Memory B cell (primary cell): ENCODE measurements around the gene MCCC1.
"Not testable (repeated sequence)": the region's sequence is repeated elsewhere in the genome, so short reads cannot be mapped to it uniquely, and the experiment has no call there.

Experiments used
- ATAC-seq: fragments of 150-1000 bp; cut with Tn5 transposase; 2 replicates; pipeline ENCODE4 v1.10.0; 2021; ENCODE audit warnings: low read depth, mild to moderate bottlenecking, moderate library complexity
- DNase-seq, 2 donors: peaks; one replicate each; pipeline ENCODE4 v3.0.0; 2022; ENCODE audit warnings: low spot score in 2 of 2
- H3K27ac Mint-ChIP-seq: one replicate; pipeline ENCODE4 v1.8.0; 2022; ENCODE audit warnings: mild to moderate bottlenecking, moderate library complexity, mixed read lengths
- H3K27me3 Mint-ChIP-seq: one replicate; pipeline ENCODE4 v1.8.0; 2022; ENCODE audit warnings: mixed read lengths
- H3K36me3 Mint-ChIP-seq: one replicate; pipeline ENCODE4 v1.8.0; 2022; ENCODE audit warnings: mild to moderate bottlenecking, mixed read lengths
- H3K4me1 Mint-ChIP-seq: one replicate; pipeline ENCODE4 v1.8.0; 2022; ENCODE audit warnings: mixed read lengths
- H3K4me3 Mint-ChIP-seq: one replicate; pipeline ENCODE4 v1.8.0; 2022; ENCODE audit warnings: mild to moderate bottlenecking, moderate library complexity, mixed read lengths
- H3K9me3 Mint-ChIP-seq: one replicate; pipeline ENCODE4 v1.8.0; 2022; ENCODE audit warnings: mixed read lengths

MCCC1 gene

DNA sequence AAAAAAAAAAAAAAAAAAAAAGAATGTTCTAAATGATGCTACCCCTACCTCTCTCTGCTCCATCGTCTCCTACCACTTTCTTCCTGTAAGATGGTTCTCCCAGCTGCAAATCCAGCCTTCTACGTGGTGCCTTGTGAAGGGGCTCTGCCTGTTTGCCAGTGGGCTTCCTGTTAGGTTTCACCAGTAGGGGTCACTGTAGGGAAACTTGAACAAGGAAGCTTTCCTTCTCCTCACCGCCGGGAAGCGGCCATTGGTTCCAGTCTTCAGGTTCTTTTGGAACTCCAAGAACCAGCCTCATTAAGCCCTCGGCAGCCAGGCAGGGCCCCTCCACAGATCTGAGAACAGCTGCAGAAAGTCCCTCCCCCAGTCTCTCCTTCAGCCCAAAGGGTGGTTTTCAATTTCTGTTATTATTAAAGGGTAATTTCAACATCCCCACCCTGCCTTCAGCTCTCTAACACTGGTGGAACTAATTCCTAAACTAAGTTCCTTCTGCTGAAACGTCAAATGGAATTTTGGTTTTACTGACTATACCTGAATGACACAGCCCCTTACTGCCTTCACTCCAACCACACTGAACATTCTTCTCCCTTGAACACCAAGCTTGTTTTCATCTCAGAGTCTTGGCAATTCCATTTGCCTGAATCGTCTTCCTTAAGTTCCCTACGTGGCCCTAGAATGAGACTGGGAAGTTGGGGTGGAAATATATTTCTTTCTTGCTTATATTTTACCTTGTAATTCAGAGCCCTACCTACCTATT, 13.5 kb downstream of the MCCC1 start:
- Mint-ChIP-seq H3K4me1 (peaks cover 3% of the 10 kb centered on the region), H3K27me3 (no peaks in the 10 kb centered on the region), H3K27ac (no peak overlapping the region), H3K4me3 (no peak overlapping the region), H3K9me3 (no peaks in the 10 kb centered on the region), H3K36me3 (peaks cover 45% of the 10 kb centered on the region)
- DNase-seq (no peak), ATAC-seq (no peak)

DNA sequence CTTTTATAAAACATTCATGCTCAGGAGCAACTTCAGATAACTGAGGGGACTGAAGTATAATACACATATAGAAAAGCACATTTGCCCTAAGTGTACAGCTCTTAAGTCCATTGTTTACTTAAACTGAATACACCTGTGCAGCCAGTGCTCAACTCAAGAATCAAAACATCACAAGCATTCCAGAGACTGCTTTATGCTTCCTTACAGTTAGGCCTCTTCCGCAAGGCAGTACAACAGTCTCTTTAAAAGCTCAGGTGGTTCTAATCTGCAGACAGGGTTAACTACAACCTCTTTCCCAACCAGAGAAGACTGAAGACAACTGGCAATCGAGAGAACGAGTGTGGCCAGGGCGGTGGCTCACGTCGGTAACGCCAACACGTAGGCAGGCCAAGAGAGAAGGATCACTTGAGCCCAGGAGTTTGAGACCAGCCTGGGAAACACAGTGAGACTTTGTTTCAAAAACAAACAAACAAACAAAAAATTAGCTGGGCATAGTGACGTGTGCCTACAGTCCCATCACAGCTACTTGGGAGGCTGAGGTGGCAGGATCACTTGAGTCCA, 16.9 kb downstream of the MCCC1 start:
- peaks cover 51% of the 10 kb centered on the region for H3K36me3 Mint-ChIP-seq
- H3K27ac Mint-ChIP-seq: no peak overlapping the region
- no peaks in the 10 kb centered on the region for H3K27me3 Mint-ChIP-seq
- no peak overlapping the region for H3K4me3 Mint-ChIP-seq
- DNase-seq: no peak
- peaks cover 3% of the 10 kb centered on the region for H3K4me1 Mint-ChIP-seq
- H3K9me3 Mint-ChIP-seq: no peaks in the 10 kb centered on the region
- ATAC-seq: no peak

- H3K9me3 Mint-ChIP-seq: no peaks in the 10 kb centered on the region
- no peaks in the 10 kb centered on the region for H3K27me3 Mint-ChIP-seq
- H3K36me3 Mint-ChIP-seq: peaks cover 49% of the 10 kb centered on the region
- DNase-seq (no peak), ATAC-seq (no peak)
- no peak overlapping the region for H3K4me3 Mint-ChIP-seq
- peaks cover 3% of the 10 kb centered on the region for H3K4me1 Mint-ChIP-seq
- no peak overlapping the region for H3K27ac Mint-ChIP-seq
Observed at GRCh38 chr3:183081459-183082183, 17.7 kb downstream of the MCCC1 start.

DNA sequence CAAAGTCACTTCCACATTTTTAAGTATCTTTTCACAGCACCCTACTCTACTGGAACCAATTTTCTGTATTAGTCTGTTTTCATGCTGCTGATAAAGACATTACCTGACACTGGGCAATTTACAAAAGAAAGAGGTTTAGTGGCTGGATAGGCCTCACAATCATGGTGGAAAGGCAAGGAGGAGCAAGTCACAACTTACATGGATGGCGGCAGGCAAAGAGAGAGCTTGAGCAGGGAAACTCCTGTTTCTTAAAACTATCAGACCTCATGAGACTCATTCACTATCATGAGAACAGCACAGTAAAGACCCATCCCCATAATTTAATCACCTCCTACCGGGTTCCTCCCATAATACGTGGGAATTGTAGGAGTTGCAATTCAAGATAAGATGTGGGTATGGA, 18.7 kb downstream of the MCCC1 start:
- H3K36me3 Mint-ChIP-seq: peaks cover 44% of the 10 kb centered on the region

GRCh38 chr3:183074881-183075280, 24.4 kb downstream of the MCCC1 start:
- no peak overlapping the region for H3K27ac Mint-ChIP-seq
- H3K9me3 Mint-ChIP-seq: no peaks in the 10 kb centered on the region
- DNase-seq: no peak
- no peaks in the 10 kb centered on the region for H3K27me3 Mint-ChIP-seq
- peaks cover 33% of the 10 kb centered on the region for H3K36me3 Mint-ChIP-seq
- H3K4me3 Mint-ChIP-seq: no peak overlapping the region
- H3K4me1 Mint-ChIP-seq: no peaks in the 10 kb centered on the region
- no peak for ATAC-seq

More for the DNA sequence above, 18.7 kb downstream of the MCCC1 start:
- Mint-ChIP-seq H3K27me3 (no peaks in the 10 kb centered on the region), H3K4me1 (no peaks in the 10 kb centered on the region), H3K4me3 (no peak overlapping the region), H3K9me3 (no peaks in the 10 kb centered on the region), H3K27ac (no peak overlapping the region)
- DNase-seq (no peak), ATAC-seq (no peak)

GRCh38 chr3:183074261-183074660, 25.0 kb downstream of the MCCC1 start:
- Mint-ChIP-seq H3K9me3 (no peaks in the 10 kb centered on the region), H3K4me1 (no peaks in the 10 kb centered on the region), H3K36me3 (peaks cover 30% of the 10 kb centered on the region), H3K27ac (peak overlapping the region; percentile 58), H3K27me3 (no peaks in the 10 kb centered on the region), H3K4me3 (no peak overlapping the region)
- ATAC-seq: no peak
- DNase-seq: no peak

DNA sequence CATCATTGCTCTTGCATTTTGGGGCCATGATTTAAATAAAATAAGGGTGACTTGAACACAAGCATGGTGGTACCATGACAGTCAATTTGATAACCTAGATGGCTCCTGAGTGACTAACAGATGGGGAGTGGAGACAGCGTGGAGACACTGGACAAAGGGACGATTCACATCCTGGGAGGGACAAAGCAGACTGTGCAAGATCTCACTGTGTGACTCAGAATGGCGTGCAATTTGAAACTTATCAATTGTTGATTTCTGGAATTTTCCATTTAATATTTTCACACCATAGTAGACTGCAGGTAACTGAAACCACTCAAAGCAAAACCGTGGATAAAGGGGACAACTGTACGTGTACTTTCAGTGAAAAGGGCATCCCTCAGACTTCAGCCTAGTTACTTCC, 25.5 kb downstream of the MCCC1 start:
- no peak for DNase-seq

GRCh38 chr3:183070892-183071291, 28.4 kb downstream of the MCCC1 start:
- Mint-ChIP-seq H3K27ac (no peak overlapping the region), H3K27me3 (no peaks in the 10 kb centered on the region), H3K9me3 (no peaks in the 10 kb centered on the region), H3K4me3 (no peak overlapping the region), H3K4me1 (no peaks in the 10 kb centered on the region), H3K36me3 (peaks cover 28% of the 10 kb centered on the region)
- ATAC-seq (no peak), DNase-seq (no peak)

More for the DNA sequence above, 25.5 kb downstream of the MCCC1 start:
- H3K36me3 Mint-ChIP-seq: peaks cover 26% of the 10 kb centered on the region
- H3K27me3 Mint-ChIP-seq: no peaks in the 10 kb centered on the region
- H3K9me3 Mint-ChIP-seq: no peaks in the 10 kb centered on the region
- no peak overlapping the region for H3K4me3 Mint-ChIP-seq
- ATAC-seq: no peak
- H3K27ac Mint-ChIP-seq: peak overlapping the region; percentile 58
- H3K4me1 Mint-ChIP-seq: no peaks in the 10 kb centered on the region

GRCh38 chr3:183069086-183069485, 30.2 kb downstream of the MCCC1 start:
- H3K4me1 Mint-ChIP-seq: no peaks in the 10 kb centered on the region
- DNase-seq: no peak
- H3K27me3 Mint-ChIP-seq: no peaks in the 10 kb centered on the region
- H3K9me3 Mint-ChIP-seq: no peaks in the 10 kb centered on the region
- no peak overlapping the region for H3K4me3 Mint-ChIP-seq
- no peak for ATAC-seq
- peaks cover 25% of the 10 kb centered on the region for H3K36me3 Mint-ChIP-seq
- no peak overlapping the region for H3K27ac Mint-ChIP-seq

DNA sequence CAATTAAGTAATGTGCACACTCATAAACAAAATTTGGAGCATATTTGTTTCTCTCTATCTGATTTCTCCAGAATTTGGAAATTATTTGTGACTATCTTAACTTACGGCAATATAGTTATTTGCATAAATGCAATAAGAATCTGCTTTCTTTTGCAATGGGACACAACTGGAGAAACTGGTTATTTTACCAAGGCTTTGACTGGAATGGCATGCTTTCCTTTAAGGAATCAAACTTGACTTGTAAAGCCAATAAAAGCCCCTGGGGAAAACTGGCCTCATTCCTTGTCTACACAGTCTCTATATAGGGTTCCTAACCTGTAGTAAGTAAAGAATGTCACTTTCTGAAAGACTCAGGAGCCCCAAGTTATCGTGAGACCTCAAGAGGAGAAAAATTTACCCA, 32.4 kb downstream of the MCCC1 start:
- H3K9me3 Mint-ChIP-seq, H3K4me1 Mint-ChIP-seq, DNase-seq, ATAC-seq, H3K4me3 Mint-ChIP-seq, H3K27ac Mint-ChIP-seq, H3K27me3 Mint-ChIP-seq: not testable (repeated sequence)
- H3K36me3 Mint-ChIP-seq: peaks cover 25% of the 10 kb centered on the region

DNA sequence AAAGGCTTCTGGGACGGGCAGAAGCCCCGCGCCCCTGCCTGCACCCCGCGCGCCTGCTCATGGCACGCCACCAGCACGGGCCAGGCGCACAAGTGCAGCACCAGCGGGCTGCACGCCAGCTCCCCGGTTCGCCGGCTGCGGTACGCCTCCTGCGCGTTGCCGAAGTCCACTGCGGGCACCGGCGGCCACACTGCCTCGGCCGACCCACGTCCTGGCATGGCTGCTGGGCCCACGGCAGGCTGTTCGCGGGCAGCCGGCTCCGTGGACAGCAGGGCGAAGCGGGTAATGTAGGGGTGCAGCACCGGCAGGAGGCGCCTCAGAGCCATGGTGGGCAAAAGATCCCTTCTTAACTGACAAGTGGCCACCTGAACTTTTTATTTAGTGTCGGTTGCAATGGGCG, 34.8 kb downstream of the MCCC1 start:
- DNase-seq: no peak
- H3K27ac Mint-ChIP-seq: no peak overlapping the region
- peaks cover 2% of the 10 kb centered on the region for H3K4me1 Mint-ChIP-seq
- peaks cover 22% of the 10 kb centered on the region for H3K36me3 Mint-ChIP-seq
- no peak overlapping the region for H3K4me3 Mint-ChIP-seq
- no peaks in the 10 kb centered on the region for H3K9me3 Mint-ChIP-seq
- ATAC-seq: no peak
- H3K27me3 Mint-ChIP-seq: no peaks in the 10 kb centered on the region

DNA sequence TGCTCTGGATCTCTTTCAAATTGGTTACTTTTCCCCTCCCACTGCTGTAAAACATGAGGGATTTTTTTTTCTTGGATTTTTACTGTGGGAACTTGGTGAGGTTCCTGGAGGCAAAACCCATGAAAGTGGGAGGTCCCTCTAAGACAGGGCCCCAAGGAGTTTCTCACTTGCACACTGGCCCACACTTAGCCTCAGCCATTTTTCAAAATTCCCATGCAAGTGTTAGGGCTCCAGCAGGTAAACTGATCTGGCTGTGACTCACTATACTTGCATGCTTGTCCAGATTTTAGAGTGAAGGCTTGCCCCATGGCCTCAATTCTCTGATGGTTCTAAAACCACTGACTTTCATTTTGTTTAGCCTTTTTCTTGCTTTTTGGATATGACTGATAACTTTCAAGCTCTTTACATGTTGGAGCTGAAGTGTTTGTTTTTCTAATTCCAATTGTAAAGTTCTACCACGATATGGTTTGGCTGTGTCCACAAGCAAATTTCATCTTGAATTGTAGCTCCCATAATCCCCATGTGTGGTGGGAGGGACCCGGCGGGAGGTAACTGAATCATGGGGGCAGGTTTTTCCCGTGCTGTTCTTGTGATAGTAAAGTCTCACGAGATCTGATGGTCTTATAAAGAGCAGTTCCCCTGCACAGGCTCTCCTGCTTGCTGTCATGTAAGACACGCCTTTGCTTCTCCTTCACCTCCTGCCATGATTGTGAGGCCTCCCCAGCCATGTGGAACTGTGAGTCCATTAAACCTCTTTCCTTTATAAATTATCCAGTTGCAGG, 37.7 kb downstream of the MCCC1 start:
- H3K4me1 Mint-ChIP-seq: peaks cover 2% of the 10 kb centered on the region
- no peaks in the 10 kb centered on the region for H3K9me3 Mint-ChIP-seq
- no peak overlapping the region for H3K27ac Mint-ChIP-seq
- DNase-seq (no peak), ATAC-seq (no peak)
- H3K36me3 Mint-ChIP-seq: peaks cover 19% of the 10 kb centered on the region
- no peaks in the 10 kb centered on the region for H3K27me3 Mint-ChIP-seq
- no peak overlapping the region for H3K4me3 Mint-ChIP-seq

GRCh38 chr3:183058351-183058750, 40.9 kb downstream of the MCCC1 start:
- H3K4me3 Mint-ChIP-seq: no peak overlapping the region

GRCh38 chr3:183050706-183051105, 48.6 kb downstream of the MCCC1 start:
- DNase-seq (no peak), ATAC-seq (no peak)
- Mint-ChIP-seq H3K4me1 (peaks cover 11% of the 10 kb centered on the region), H3K27me3 (no peaks in the 10 kb centered on the region), H3K4me3 (no peak overlapping the region), H3K36me3 (peaks cover 26% of the 10 kb centered on the region), H3K27ac (no peak overlapping the region), H3K9me3 (peaks cover 1% of the 10 kb centered on the region)

More at GRCh38 chr3:183058351-183058750, 40.9 kb downstream of the MCCC1 start:
- ATAC-seq: no peak
- H3K36me3 Mint-ChIP-seq: peaks cover 12% of the 10 kb centered on the region
- no peak overlapping the region for H3K27ac Mint-ChIP-seq
- DNase-seq: no peak
- no peaks in the 10 kb centered on the region for H3K9me3 Mint-ChIP-seq
- H3K27me3 Mint-ChIP-seq: no peaks in the 10 kb centered on the region
- peaks cover 2% of the 10 kb centered on the region for H3K4me1 Mint-ChIP-seq
